Fibroblast of upper back skin (primary cell): Measurements from ENCODE around the gene TBATA.
A peak's percentile ranks its signal among the peaks of the same experiment; 100 is the strongest.

Experiments
- DNase-seq: peaks from one replicate; pipeline ENCODE4 v3.0.0-alpha.2; 2013

Gene TBATA

GRCh38 chr10:70759781-70760180 is 25.4 kb downstream of the TBATA start:
- peak; percentile 21 for DNase-seq

DNA sequence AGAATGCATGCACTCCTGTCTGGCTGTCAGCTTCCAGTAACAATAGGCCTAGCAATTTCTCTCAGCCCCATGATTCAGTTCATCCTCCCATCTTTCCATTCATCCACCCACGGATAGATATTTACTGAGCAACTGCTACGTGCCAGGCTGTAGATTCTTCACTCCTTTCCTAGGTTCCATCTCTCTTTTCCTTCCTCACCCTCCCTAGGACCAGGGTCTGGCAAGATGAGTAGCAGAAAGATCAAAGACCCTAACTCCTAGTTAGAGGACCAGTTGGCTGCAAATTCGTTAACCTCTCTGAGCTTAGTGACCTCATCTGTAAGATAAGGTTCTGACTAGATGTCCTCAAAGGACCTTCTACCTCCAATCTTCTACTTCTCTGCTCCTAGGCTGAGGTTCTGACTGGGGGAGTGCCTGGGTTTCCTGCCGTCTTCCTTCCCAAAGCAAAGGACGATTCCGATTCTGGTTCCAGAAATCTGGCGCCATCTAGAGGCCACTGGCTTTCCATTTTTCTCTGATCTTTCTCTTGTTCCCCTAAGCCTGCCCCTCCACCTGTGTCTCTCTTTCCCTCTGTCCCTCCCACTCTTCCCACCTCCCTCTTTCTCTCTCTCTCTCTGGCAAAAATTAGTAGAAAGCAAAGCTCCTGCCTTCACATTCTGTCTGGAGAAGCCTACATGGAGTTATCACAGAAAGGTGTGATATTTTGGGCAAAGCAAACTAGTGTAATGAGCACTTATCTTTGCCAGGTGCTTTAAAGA is 26.2 kb downstream of the TBATA start:
- peak; percentile 75 for DNase-seq

GRCh38 chr10:70757856-70758255 is 27.3 kb downstream of the TBATA start:
- DNase-seq: no peak

DNA sequence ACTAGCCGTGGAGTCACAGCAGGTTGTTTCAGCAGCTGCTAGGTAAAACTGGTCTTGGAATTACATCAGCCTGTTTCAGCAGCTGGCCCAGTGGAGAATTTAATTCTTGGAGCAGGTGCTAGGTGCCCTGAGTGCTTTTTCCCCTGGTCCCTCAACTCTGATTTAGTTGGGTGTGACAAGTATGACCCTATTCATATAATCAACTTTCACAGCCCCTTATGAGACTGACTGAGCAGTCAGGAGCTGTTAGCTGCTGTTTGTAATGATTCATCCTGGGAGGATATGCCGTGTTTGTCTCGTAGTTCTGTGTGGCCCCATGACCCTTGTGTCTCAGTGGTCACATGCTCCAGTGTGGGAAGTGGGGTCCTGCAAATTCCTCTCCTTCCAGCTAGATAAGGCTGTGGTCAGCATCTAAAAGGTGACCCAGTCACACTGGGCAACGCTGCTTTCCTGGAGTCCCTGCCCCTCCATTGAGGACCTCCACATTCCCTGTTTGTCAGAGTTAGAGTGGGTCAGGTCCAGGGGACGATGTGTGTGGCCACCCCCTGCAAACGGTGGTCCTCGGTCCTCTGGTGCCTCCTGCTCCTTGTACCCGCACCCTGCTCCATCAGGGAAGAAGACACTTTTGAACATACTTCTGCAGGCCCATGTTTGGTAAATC is 28.3 kb downstream of the TBATA start:
- no peak for DNase-seq

DNA sequence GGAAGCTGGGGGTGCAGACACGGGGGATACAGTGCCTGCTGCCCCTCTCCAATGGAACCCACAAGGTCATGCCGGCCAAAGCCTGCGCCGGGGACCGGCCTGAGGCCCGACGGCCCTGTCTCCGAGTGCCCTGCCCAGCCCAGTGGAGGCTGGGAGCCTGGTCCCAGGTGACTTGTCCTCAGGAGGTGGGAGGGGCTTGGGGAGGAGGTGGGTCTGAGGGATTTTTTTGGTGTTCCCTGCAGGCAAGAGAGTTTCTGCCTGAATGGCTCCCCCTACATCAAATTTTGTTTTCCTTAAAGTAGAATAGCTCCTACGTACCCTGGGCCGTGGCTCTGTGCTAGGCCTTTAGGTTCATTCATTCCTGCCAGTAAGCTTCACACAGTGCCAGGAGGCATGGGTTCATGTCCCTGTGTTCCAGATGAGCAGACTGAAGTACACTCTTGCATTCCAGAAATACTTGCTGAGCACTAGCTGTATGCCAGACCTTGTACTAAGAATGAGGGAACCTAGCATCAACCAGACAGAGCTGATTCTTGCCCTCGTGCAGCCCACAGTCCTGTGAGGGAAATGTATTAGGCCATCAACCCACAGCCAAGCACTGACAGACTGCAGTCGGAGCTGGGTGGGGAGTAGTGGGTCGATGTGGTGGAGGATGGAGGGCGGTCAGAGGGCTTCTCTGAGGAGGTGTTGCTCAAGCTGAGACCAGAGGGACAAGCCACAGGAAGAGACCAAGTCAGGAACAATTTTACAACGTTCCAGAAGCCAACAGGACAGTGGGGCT is 31.1 kb downstream of the TBATA start:
- peak; percentile 23 for DNase-seq

DNA sequence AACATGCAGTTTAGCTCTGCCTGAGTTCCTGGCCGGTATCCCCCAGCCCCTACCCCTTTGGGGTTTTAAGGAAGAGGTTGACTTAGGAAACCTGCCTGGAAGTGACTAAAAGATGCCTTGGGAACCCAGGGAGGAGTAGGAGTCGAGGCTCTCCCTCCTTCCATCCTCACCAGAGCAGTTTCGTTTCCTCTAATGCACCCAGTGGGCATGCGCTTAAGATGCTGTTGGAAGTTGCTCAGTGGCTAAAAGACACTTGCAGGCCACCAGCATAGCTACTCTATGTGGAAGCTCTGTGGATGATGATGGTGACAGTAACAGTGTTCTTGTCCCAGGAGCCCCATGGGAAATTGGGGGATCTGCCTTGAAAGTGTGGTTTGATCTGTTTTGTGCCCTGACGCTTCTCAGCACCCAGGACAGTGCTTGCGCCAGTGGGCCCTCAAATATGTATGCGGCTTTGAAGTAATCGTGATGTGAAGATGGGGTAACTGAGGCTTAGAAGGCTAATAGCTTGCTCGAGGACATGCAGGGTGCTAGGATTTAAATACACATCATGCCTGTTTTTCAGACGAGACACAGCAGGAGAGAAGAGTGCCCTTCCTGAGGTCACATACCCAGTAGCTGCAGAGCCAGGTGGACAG is 32.0 kb downstream of the TBATA start:
- no peak for DNase-seq

- DNase-seq: no peak
These were observed 32.6 kb downstream of the TBATA start for GRCh38 chr10:70752571-70752970.

- DNase-seq: no peak
These were observed 33.2 kb downstream of the TBATA start for GRCh38 chr10:70751991-70752390.

DNA sequence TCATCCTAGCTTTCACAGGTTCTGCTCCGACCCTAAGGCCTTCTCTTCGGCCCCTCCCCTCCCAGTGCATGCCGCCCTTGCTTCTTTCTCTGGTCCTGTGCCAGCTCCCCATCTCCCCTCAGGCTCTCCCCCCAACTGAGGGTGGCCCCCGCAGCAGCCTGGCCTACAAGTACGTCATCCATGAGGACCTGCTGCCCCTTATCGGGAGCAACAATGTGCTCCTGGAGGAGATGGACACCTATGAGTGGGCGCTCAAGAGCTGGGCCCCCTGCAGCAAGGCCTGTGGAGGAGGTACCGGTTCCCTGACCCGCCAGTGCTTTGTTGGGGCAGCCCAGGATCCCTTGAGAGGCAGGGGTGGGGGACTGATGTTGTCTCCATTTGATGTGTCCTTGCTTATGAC is 33.8 kb downstream of the TBATA start:
- DNase-seq: no peak

DNA sequence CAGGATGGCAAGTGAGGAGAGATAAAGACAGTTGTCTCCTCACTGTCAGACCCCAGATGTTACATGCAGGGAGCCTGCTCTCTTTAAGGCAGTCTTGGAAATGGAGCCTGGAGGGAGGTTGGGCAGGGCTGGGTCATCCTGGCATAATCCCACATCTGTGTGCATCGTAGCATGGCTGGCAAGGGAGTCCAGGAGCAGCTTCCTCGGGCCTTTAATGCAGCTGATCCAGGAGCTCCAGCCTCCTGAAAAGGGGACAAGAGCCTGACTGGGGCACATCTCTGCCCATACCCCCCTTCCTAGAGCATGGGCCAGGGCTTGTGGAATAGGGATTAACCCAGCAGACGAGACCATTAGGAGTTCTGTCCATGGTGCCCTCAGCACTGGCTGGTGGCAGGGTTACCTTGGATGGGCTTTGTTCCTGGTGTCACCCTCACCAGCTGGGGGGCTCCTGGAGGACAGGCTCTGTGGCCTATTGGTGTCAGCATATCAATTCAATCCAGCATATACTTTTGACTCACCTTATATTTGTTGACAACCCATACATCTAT is 34.9 kb downstream of the TBATA start:
- no peak for DNase-seq

- no peak for DNase-seq
These were observed 35.4 kb downstream of the TBATA start for GRCh38 chr10:70749756-70750155.

- no peak for DNase-seq
These were observed 36.2 kb downstream of the TBATA start for GRCh38 chr10:70748801-70749573.

GRCh38 chr10:70748305-70748704 is 36.9 kb downstream of the TBATA start:
- no peak for DNase-seq

DNA sequence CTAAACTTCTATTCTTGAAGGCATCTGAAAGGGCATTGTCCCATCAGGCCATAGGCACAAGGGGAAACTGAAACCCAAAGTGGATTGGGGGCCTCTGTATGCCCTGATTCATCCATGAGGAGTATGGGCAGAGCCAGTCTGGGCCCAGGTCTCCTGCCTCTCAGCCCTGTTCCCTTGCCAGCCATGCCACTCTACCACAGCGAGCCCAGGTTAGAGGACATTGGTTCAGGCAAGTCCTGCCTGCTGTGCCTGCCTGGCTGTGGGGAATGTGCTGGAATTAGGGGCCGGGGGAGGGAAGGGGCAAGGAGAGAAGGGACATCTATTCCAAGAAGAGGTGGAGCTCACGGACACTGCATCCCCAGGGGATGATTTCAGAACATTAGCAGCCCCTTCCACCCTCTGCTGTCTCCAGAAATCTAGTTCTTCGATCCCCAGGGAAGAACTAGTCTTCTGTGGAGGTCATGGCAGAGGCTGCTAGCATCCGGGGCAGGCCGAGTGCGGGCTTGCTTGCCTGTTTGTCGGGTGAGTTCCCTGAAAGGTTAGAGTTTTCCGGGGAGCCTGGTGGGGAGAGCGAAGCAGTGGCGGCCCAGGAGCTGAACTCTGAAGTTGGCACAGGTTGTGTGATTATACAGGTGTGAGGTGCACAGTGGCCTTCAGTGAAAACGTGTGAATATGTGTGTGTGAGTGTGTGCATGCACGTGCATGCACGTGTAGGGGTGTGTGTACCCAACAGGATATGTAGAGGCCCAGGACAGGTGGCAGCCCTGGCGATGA is 37.8 kb downstream of the TBATA start:
- no peak for DNase-seq

DNA sequence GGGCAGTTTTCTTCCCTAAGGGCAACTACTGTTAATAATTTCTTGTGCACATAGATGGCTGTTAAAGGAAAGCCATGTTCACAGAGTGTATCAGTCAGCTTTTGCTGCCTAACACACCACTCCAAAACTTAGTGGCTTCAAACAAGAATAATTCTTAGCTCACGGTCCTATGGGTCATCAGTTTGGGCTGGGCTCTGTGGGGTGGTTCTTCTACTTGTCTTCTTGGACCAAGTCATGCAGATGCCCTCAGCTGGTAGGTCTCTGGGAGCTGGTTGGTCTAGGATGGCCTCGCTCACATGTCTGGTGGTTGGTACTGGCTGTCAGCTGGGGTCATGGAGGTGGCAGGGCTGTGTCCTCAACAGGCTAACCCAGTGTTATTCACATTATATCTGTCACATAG is 39.6 kb downstream of the TBATA start:
- no peak for DNase-seq

- DNase-seq: no peak
These were observed 40.5 kb downstream of the TBATA start for GRCh38 chr10:70744617-70745143.

GRCh38 chr10:70743879-70744278 is 41.3 kb downstream of the TBATA start:
- no peak for DNase-seq

- DNase-seq: no peak
These were observed 41.8 kb downstream of the TBATA start for GRCh38 chr10:70743430-70743788.

DNA sequence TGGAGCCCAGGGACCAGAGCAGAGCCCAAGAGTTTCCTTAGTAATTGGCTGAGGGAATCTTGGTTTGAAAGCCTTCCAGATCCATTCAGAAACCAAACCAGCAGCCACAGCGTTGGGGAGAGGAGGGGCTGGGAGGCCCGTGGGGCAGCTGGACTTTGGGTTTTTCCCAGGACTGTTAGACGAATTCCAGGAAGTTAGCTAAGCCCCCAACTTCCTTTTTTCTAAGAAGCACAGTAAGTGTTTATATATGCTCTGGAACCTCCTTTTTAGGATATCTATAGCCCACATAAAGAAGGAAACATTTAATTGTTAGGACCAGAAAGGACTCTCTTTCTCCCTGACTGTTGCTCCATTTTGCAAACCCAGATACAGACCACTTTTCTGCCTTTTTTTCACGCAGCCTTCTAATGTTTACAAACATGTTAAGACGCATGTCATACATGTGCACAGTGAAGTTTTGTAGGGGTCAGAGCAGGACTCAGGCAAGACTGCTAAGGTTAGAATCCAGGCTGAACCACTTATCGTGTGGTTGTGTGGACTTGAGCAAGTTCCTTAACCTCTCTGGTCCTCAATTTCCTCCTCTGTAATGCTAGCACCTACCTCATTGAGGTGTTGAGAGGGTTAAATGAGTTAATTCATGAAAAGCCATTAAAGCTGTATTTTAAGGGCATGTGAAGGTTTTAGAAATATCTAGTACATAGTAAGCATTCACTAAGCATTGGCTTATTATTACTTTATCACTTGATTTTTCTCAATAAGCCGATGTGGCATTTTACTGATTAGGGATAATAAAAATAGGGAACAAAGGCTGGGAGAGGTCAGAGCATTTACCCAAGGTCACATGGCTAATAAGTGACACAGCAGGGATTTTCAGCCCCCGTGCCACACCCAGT is 42.4 kb downstream of the TBATA start:
- DNase-seq: peak; percentile 87
